Prostate gland (tissue), 2 donors: ENCODE results near the gene GRK2.

Experiments
- POLR2A ChIP-seq: fragments of 450-650 bp; IDR thresholded peaks from one replicate; pipeline ENCODE4 v1.6.1; 2016; ENCODE audit warnings: antibody characterized with exemption, mild to moderate bottlenecking
- TF ChIP-seq, protein P1 (sequence below), 4 experiments: fragments of 200-600 bp in 2 of 4; fragments of 450-650 bp in 2 of 4; sonication (generic) in 2 of 4; IDR thresholded peaks; 1 replicate in 3 of 4; 2 replicates in 1 of 4; pipeline ENCODE4 v1.5.1; 2016 to 2019; ENCODE audit warnings: antibody characterized with exemption in 4 of 4, mild to moderate bottlenecking in 2 of 4, moderate library complexity in 2 of 4

DNA sequence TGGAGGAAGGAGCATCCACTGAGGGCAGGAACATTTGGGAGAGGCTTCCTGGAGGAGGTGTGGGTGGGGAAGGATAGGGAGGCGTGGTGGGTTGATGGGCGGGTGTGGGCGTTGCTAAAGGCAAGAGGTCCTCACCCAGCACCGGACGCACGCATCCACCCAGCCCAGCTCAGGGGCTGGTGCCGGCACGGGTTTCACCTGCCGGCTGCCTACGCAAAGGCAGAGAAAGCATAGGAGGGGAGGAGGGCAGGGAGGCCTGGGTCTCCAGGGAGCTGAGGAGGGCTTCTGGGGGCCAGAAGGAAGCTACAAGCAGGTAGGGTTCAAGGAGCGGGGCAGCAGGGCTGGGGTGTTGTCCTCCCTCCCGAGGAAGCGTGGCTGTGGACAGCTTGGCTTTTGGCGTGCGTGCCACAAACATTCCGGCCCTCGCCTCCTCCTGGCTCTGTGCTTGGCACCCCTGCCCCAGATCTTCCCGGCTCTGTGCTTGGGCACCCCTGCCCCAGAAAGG is 44.8 kb downstream of the GRK2 start:
- TF ChIP-seq, protein P1, sequence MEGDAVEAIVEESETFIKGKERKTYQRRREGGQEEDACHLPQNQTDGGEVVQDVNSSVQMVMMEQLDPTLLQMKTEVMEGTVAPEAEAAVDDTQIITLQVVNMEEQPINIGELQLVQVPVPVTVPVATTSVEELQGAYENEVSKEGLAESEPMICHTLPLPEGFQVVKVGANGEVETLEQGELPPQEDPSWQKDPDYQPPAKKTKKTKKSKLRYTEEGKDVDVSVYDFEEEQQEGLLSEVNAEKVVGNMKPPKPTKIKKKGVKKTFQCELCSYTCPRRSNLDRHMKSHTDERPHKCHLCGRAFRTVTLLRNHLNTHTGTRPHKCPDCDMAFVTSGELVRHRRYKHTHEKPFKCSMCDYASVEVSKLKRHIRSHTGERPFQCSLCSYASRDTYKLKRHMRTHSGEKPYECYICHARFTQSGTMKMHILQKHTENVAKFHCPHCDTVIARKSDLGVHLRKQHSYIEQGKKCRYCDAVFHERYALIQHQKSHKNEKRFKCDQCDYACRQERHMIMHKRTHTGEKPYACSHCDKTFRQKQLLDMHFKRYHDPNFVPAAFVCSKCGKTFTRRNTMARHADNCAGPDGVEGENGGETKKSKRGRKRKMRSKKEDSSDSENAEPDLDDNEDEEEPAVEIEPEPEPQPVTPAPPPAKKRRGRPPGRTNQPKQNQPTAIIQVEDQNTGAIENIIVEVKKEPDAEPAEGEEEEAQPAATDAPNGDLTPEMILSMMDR (IDR thresholded peaks at IDR 0.05) = no peak
- TF ChIP-seq POLR2A = no peak
